Aorta (tissue), 5 donors: ENCODE results near the gene GCAT. TPM values are rescaled to one million over a fixed set of nuclear protein-coding genes. Genes with fewer than 3 reads are reported as not detected.

Experiments used
- ATAC-seq: fragments of 200-7000 bp; cut with Tn5 transposase; one replicate; pipeline ENCODE4 v1.9.1; 2022; ENCODE audit warnings: moderate library complexity; ENCODE audit not compliant: low FRiP score
- DNase-seq, 2 donors: peaks; one replicate each; pipeline ENCODE4 v3.0.0-alpha.2; 2020
- H3K27ac ChIP-seq, 2 donors: one replicate each; pipeline ENCODE4 v1.5.1; 2013; ENCODE audit warnings: low read length in 2 of 2, mild to moderate bottlenecking in 2 of 2, moderate library complexity in 2 of 2, control low read depth in 1 of 2, inconsistent platforms in 1 of 2, low read depth in 1 of 2
- H3K27me3 ChIP-seq, 2 donors: one replicate each; pipeline ENCODE4 v1.6.1; 2013; ENCODE audit warnings: control low read depth in 1 of 2, low read length in 1 of 2, mild to moderate bottlenecking in 1 of 2, moderate library complexity in 1 of 2; ENCODE audit not compliant: insufficient read depth in 2 of 2, control insufficient read depth in 1 of 2
- H3K36me3 ChIP-seq, 2 donors: one replicate each; pipeline ENCODE4 v1.6.1; 2013; ENCODE audit warnings: control low read depth in 1 of 2, low read length in 1 of 2, mild to moderate bottlenecking in 1 of 2; ENCODE audit not compliant: insufficient read depth in 2 of 2, control insufficient read depth in 1 of 2
- H3K4me1 ChIP-seq, 2 donors: one replicate each; pipeline ENCODE4 v1.6.1; 2013; ENCODE audit warnings: low read length in 2 of 2, control low read depth in 1 of 2, mild to moderate bottlenecking in 1 of 2, moderate library complexity in 1 of 2; ENCODE audit not compliant: insufficient read depth in 2 of 2, control insufficient read depth in 1 of 2
- H3K4me3 ChIP-seq, 2 donors: one replicate each; pipeline ENCODE4 v1.5.1; 2013; ENCODE audit warnings: low read length in 2 of 2, control low read depth in 1 of 2, mild to moderate bottlenecking in 1 of 2
- H3K9me3 ChIP-seq: one replicate; pipeline ENCODE4 v1.6.1; 2013; ENCODE audit warnings: mild to moderate bottlenecking, low read length; ENCODE audit not compliant: control insufficient read depth
- WGBS, 2 donors: extraction: QIAGEN DNeasy Blood & Tissue Kit; methylation state at CpG; one replicate each; pipeline ENCODE4 v1.1.7; 2013; 5-methylcytosine and 5-hydroxymethylcytosine counted together
- intact Hi-C, 2 donors: fragments of 100-400 bp; cut with DNase I; formaldehyde crosslinking; loops; one replicate each; pipeline versions ENCODE4 v1.14.2 to v1.15.0; 2022
- polyA plus RNA-seq, 2 donors: library from polyadenylated mRNA; stranded (reverse); fragments of 200-250 nt; gene quantifications; one replicate each; pipeline ENCODE4 v1.2.3, GENCODE V29; 2013
- total RNA-seq, 2 donors: library from RNA; stranded (reverse); fragmentation: NEBNext Ultra II Directional; extraction: Animal tissue kit (Norgen Biotek cat#: 25700); gene quantifications; one replicate each; pipeline ENCODE4 v1.2.1, GENCODE V29; 2021
- donor health status: healthy with polysubstance abuse.
- donor health status: Bipolar disorder and iron deficiency.
- donor health status: DM: no; HTN: no; CAD: no.
- donor health status: DM: no; HTN: no; CAD: no.
- donor health status: DM: yes; HTN: yes; CAD: no.

Gene GCAT
- total and polyA plus RNA-seq, 4 donors: 4.4 to 21.4 (median 6.4) TPM

DNA sequence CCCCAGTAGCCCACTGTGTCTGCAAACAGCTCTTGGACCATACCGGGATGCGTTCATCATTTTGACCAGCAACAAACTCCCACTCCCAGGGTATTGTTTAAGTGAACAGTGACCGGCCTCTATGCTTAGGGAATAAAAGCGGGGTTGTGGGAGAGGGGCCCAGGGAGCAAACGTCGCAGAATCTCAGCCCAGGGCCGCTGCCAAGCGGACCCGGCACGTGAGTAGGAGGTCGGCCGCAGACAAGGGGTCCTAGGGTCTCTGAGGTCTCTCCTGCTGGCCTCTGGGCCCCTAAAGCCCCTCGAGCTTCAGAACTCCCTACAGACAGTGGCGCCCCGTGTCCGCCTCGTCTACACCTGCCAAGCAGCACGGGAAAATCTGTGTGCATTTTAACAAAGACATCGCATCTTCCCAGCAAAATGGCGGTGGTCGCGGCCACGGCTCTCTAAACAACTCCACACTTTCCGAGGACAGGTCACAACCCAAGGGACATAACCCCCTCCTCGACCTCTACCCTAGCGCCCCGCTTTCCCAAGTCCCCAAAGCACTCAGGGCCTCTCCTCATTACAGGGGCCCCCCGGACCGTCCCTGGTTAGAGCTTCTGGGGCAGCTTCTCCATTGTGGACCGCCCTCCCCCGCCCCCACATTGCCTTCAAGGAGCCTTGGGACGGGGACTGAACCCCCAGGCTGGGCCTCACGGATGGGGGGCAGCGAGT, 3.9 kb upstream of the GCAT start:
- Histone ChIP-seq H3K27ac (no peak overlapping the region), H3K27me3 (no peaks in the 10 kb centered on the region), H3K36me3 (no peaks in the 10 kb centered on the region), H3K4me1 (peaks cover 0 to 4% of the 10 kb centered on the region in 2 donors), H3K4me3 (no peak overlapping the region), H3K9me3 (no peaks in the 10 kb centered on the region)
- WGBS, 2 donors: 63% methylated on average over 34 of the region's 34 CpGs
- intact Hi-C loops: no loop called here
- DNase-seq (no peak), ATAC-seq (no peak)

GRCh38 chr22:37804352-37804880, 3.3 kb upstream of the GCAT start:
- Histone ChIP-seq H3K36me3 (no peaks in the 10 kb centered on the region), H3K4me3 (peak overlapping the region; percentile 30 to 75), H3K27me3 (no peaks in the 10 kb centered on the region), H3K4me1 (peaks cover 0 to 4% of the 10 kb centered on the region in 2 donors), H3K9me3 (no peaks in the 10 kb centered on the region), H3K27ac (no peak overlapping the region)
- ATAC-seq (no peak), DNase-seq (no peak)
- WGBS, 2 donors: 3 to 7% methylated on average over 12 to 29 of the region's 29 CpGs
- intact Hi-C loops: no loop called here

GRCh38 chr22:37804881-37805809, 2.6 kb upstream of the GCAT start:
- intact Hi-C loops: loop anchor here in 1 of 2 donors (5.0 kb wide), 1 partner anchor 147 kb away; the partner anchor contains the start of genes C22orf23 and POLR2F
- no peaks in the 10 kb centered on the region for H3K27me3 ChIP-seq

GRCh38 chr22:37805810-37806277, 1.9 kb upstream of the GCAT start:
- Histone ChIP-seq H3K27me3 (no peaks in the 10 kb centered on the region), H3K36me3 (no peaks in the 10 kb centered on the region), H3K27ac (peak overlapping the region in 1 of 2 donors; percentile 49), H3K4me3 (peak overlapping the region; percentile 1 to 32), H3K4me1 (peaks cover 0 to 4% of the 10 kb centered on the region in 2 donors), H3K9me3 (no peaks in the 10 kb centered on the region)
- intact Hi-C loops: loop anchor here in 1 of 2 donors (5.0 kb wide), 1 partner anchor 146 kb away; the partner anchor contains the start of genes C22orf23 and POLR2F
- no peak for DNase-seq
- 15 to 19% methylated on average over 10 of the region's 10 CpGs for WGBS, 2 donors
- ATAC-seq: no peak

More at GRCh38 chr22:37804881-37805809, 2.6 kb upstream of the GCAT start:
- peak overlapping the region; percentile 49 to 53 for H3K27ac ChIP-seq
- DNase-seq (peak; percentile 94 to 97), ATAC-seq (peak; percentile 83)
- no peaks in the 10 kb centered on the region for H3K36me3 ChIP-seq
- H3K4me3 ChIP-seq: peak overlapping the region; percentile 30 to 75
- H3K9me3 ChIP-seq: no peaks in the 10 kb centered on the region
- H3K4me1 ChIP-seq: peaks cover 0 to 4% of the 10 kb centered on the region in 2 donors
- 1 to 3% methylated on average over 73 to 87 of the region's 87 CpGs for WGBS, 2 donors

DNA sequence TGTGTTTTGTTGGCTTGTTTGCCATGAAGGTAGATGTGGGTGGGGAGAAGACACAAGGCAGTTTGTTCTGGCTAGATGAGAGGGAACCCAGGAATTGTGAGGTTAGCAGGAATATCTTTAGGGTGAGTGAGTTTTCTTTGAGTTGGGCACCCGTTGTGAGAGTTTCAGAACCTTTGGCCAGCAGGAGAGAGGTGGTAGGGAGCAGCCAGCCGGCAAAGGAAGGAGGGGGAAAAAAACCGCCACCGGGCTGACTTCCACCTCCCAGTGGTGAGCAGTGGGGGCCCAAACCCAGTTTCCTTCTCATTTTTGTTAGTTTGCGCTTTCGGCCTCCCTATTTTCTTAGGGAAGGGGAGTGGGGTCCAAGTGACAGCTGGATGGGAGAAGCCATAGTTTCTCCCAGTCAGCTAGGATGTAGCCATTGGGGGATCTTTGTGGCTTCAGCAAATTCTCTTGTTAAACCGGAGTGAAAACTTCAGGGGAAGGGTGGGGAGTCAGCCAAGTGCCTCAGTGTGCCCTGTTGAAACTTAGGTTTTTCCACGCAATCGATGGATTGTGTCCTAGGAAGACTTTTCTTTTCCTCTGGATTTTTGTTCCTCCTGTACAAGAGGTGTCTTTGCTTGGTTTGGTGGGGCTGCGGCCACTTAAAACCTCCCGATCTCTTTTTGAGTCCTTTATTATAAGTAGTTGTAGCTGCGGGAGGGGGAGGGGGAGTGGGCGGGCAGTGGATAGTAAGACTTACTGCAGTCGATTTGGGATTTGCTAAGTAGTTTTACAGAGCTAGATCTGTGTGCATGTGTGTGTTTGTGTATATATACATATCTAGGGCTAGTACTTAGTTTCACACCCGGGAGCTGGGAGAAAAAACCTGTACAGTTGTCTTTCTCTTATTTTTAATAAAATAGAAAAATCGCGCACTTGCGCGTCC, 1.1 kb upstream of the GCAT start:
- peak overlapping the region; percentile 32 to 42 for H3K4me3 ChIP-seq
- 0 to 1% methylated on average over 19 of the region's 19 CpGs for WGBS, 2 donors
- H3K27ac ChIP-seq: no peak overlapping the region
- no peaks in the 10 kb centered on the region for H3K9me3 ChIP-seq
- ATAC-seq (no peak), DNase-seq (no peak)
- intact Hi-C loops: loop anchor here in 1 of 2 donors (5.0 kb wide), 1 partner anchor 146 kb away; the partner anchor contains the start of genes C22orf23 and POLR2F
- no peaks in the 10 kb centered on the region for H3K36me3 ChIP-seq
- H3K4me1 ChIP-seq: peaks cover 0 to 4% of the 10 kb centered on the region in 2 donors
- H3K27me3 ChIP-seq: no peaks in the 10 kb centered on the region

DNA sequence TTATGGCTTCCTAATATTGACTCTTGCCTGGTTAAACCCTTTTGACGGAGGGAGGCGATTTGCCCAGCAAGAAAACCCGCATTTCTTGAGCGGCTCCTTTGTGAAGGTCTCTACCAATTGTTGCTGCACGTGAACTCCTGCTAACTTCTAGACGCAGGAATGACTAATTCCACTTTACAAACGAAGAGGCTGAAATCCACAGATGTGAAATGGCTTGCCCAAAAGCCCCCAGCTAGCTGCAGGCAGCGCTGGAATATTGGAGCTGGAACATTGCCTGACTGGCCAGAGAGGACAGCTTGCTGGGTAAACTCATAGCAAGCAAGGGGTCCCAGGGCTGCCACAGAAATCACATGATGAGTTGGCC, 542 bp downstream of the GCAT start:
- Histone ChIP-seq H3K9me3 (no peaks in the 10 kb centered on the region), H3K27ac (peak overlapping the region in 1 of 2 donors; percentile 2), H3K4me3 (peak overlapping the region in 1 of 2 donors; percentile 30), H3K36me3 (no peaks in the 10 kb centered on the region), H3K27me3 (no peaks in the 10 kb centered on the region), H3K4me1 (peaks cover 0 to 4% of the 10 kb centered on the region in 2 donors)
- WGBS, 2 donors: 1 to 3% methylated on average over 8 of the region's 8 CpGs
- no peak for ATAC-seq
- intact Hi-C loops: loop anchor here in 1 of 2 donors (5.0 kb wide), 1 partner anchor 144 kb away; the partner anchor contains the start of genes C22orf23 and POLR2F
- no peak for DNase-seq

DNA sequence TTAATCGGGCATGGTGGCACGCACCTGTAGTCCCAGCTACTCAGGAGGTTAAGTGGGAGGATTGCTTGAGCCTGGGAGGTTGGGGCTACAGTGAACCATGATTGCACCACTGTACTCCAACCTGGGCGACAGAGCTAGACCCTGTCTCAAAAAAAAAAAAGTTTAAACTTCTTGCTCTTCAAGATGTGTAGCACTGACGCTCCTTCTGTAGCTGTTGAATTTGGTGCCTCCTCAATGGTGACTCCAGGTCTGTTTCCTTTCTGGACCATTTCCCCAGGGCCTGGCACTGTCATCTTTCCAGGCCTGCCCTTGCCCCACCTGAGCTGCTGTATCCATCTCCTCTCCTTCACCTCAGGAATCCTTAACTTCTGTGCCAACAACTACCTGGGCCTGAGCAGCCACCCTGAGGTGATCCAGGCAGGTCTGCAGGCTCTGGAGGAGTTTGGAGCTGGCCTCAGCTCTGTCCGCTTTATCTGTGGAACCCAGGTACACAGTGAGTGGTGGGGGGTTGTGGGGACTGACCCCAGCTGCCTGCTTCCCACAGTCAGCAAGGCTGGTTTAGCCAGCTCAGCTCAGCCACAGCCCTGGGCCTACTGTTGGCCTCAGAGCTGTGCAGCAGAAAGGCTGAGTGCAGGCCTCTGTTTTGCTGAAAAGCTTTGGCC, 2.1 kb downstream of the GCAT start:
- ATAC-seq: no peak

More for the DNA sequence above, 2.1 kb downstream of the GCAT start:
- DNase-seq: no peak
- Histone ChIP-seq H3K36me3 (no peaks in the 10 kb centered on the region), H3K4me3 (no peak overlapping the region), H3K27me3 (no peaks in the 10 kb centered on the region), H3K27ac (no peak overlapping the region), H3K9me3 (no peaks in the 10 kb centered on the region), H3K4me1 (peaks cover 0 to 4% of the 10 kb centered on the region in 2 donors)
- 91 to 93% methylated on average over 5 of the region's 5 CpGs for WGBS, 2 donors
- intact Hi-C loops: loop anchor here in 1 of 2 donors (5.0 to 10.0 kb wide), 2 partner anchors 125 to 142 kb away; partner anchors contain the start of genes C22orf23 and POLR2F
